Glomerular visceral epithelial cell (primary cell): ENCODE results near the gene CXCL9.
"Not testable (repeated sequence)": the region's sequence is repeated elsewhere in the genome, so short reads cannot be mapped to it uniquely, and the experiment has no call there.

Source experiments
- DNase-seq: peaks from one replicate; pipeline ENCODE4 v3.0.0-alpha.2; 2016; ENCODE audit errors: extremely low spot score

CXCL9 gene

DNA sequence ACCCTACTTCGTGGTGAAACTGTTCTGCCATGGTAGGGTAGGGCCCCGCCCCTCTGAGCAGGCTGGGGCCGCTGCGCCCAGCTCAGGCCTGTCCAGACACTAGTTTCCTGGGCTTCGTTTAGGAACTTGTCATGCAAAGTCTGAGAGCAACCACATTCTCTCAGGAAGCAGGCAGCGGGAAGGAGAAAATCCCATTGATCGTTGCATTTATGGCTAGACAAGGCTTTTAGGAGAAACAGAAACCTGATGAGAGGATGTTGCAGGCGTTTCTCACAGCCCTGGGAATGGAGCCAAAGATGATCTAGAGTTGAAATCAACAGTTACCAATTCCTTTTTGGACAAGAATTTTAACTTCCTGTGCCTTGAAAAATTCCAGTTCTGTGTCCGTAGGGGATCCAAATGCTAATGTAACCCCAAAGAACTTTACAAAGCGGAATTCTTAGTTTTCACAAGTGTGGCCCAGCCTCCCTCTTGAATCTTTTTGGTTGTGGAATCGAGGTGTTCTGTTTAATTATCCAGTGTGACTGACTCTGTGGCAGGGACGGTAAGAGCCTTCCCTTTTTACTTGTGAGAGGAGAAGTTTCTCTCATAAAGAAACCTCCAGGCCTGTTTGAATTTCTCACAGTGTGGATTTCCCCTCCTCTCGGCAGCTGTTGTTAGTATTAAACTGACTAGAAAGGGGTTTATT, 4.5 kb upstream of the CXCL9 start:
- no peak for DNase-seq

GRCh38 chr4:76011018-76011670, 3.8 kb upstream of the CXCL9 start:
- no peak for DNase-seq

GRCh38 chr4:76010576-76010975, 3.3 kb upstream of the CXCL9 start:
- DNase-seq: no peak

GRCh38 chr4:76009311-76009710, 2.0 kb upstream of the CXCL9 start:
- DNase-seq: no peak

- DNase-seq: no peak
Measured at GRCh38 chr4:76003620-76004019, 3.7 kb downstream of the CXCL9 start.

GRCh38 chr4:76003035-76003434, 4.3 kb downstream of the CXCL9 start:
- no peak for DNase-seq

DNA sequence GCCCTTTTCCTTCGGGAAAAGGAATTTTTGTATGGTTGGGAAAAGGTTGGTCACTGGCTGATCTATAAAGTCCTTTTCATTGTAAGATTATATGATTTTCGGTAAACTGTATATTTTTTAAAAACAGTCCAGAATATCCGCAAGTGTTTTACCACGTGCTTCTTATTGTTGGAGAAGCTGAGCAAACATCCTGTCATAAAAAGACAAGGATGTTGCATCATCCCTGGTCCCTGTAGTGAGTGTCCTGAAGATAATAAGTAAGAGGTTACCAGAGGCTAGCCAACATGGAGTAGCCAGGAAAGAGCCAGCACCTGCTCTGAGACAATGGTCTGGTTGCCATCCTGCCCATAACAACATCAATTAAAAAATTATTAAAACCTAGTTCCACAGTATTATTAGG, 5.1 kb downstream of the CXCL9 start:
- no peak for DNase-seq

GRCh38 chr4:76001700-76002099, 5.6 kb downstream of the CXCL9 start:
- no peak for DNase-seq

DNA sequence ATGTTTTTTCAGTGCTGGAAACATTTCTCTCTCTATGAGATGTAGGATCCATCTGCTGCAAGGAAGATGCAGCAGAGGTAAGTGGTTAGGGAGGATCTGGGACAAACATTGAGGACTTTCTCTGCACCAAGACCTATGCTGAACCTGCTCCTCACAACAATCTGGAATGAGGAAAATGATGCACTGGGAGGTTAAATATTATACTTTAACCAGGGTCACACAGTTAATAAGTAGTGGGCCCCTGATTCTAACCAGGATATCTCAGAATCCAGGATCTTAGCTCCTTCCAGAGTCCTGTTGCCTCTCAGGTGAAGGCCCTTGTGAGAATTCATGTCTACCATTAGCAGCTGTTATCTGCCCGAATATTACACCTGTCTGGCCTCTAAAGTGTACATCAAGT, 7.0 kb downstream of the CXCL9 start:
- DNase-seq: no peak

DNA sequence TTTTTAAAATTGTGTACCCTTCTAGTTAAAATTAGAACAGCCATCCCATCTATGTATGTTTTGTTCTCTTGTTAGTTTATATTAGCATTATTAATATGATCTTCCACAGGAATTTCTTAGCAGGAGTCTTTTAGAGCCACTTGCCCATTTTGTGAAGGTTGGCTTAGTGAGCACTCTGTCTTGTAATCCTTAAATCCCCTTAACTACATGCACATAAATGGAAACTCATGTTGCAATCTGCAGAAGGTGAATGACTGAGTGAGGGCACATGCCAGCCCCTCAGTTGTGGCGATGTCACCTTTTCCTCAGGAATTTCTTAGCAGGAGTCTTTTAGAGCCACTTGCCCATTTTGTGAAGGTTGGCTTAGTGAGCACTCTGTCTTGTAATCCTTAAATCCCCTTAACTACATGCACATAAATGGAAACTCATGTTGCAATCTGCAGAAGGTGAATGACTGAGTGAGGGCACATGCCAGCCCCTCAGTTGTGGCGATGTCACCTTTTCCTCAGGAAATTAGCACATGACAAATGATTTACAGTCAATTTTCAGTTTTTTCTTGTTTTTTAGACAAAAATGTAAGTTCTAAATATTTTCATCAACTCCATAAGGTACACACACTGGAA, 8.7 kb downstream of the CXCL9 start:
- DNase-seq: not testable (repeated sequence)

- no peak for DNase-seq
Measured at GRCh38 chr4:75997946-75998345, 9.4 kb downstream of the CXCL9 start.

- DNase-seq: no peak
Measured at GRCh38 chr4:75997081-75997480, 10.2 kb downstream of the CXCL9 start.

- peak; percentile 53 for DNase-seq
Measured at GRCh38 chr4:75995727-75996126, 11.6 kb downstream of the CXCL9 start.

GRCh38 chr4:75992462-75992861, 14.8 kb downstream of the CXCL9 start:
- DNase-seq: no peak

DNA sequence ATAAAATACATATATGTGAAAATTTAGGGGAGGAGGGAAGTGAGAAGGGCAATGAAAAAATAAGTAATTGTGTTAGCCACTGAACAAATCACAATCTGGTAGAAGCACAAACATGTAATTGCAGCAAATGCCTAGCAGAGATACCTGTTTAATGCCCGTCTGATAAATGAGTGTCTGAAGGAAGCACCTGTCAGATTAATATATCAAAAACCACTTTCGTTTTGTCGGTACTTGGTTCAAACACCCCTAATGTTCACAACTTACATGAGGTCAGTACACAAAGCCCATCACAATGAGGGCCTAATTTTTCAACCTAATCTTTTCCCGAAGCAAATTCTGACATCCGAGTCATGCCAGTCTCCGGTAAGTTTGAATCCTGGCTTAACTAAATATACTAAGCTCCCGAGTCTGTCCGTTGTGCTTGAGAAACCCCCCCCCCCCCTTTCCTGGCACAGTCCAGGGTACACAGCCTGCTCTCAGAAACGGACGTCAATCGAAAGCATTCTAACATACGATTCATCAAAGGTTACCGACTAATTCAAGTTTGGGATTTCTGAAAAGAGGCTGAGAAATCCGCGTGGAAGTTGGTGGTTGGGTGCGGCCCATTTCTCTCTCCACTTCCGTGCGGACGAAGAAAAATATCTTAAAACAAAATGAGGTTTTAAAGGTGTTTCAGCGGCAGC, 17.3 kb downstream of the CXCL9 start:
- DNase-seq: peak; percentile 4

GRCh38 chr4:75985116-75985515, 22.2 kb downstream of the CXCL9 start:
- DNase-seq: peak; percentile 56

DNA sequence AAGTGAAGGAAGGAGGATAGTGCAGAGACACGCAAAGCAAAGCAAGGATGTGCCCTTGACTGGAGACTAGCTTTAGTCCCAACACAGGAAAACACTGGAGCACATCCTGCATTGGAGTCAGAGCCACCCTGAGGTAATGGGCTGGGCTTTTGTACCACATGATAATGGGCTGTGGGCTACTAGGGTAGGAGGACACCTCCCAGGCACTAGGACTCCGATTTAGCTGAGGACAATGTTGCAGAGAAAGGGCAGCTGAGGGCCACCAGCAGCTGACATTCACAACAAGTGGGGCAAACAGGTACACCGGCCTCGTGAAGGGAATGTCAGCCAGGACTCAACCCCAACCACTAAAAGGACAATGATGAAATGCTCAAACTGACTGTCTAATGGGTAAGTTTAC, 26.7 kb downstream of the CXCL9 start:
- no peak for DNase-seq

GRCh38 chr4:75976177-75976576, 31.1 kb downstream of the CXCL9 start:
- DNase-seq: no peak

GRCh38 chr4:75973766-75974165, 33.5 kb downstream of the CXCL9 start:
- DNase-seq: peak; percentile 12

- no peak for DNase-seq
Measured at GRCh38 chr4:75968084-75968483, 39.2 kb downstream of the CXCL9 start.

DNA sequence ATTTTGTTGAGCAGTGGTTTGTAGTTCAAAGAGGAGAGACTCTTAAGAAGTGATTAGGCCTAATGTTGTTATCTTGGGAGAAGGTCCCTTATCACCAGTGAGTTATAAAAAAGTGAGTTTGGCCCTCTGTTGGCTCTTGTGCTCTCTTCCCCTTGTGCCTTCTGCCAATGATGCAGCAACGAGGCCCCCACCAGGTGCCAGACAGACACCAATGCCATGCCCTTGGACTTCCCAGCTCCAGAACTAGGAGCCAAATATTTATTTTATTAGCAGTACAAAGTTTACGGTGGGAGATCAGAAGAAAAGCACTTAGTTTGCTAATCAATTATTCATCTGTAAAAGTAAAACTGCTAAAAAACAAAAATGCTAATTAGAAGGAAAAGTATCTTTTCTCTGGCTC, 43.8 kb downstream of the CXCL9 start:
- no peak for DNase-seq

- not testable (repeated sequence) for DNase-seq
Measured at GRCh38 chr4:75962072-75962471, 45.2 kb downstream of the CXCL9 start.

- not testable (repeated sequence) for DNase-seq
Measured at GRCh38 chr4:75958546-75958945, 48.8 kb downstream of the CXCL9 start.
